ENCODE measurements around the gene EMX1.

- TF ChIP-seq CTCF (IDR thresholded peaks at IDR 0.05) (no peak), POLR2A (IDR thresholded peaks at IDR 0.05; ENCODE audit: low read depth) (no peak), POLR2AphosphoS5 (IDR thresholded peaks at IDR 0.05) (no peak), EP300 (IDR thresholded peaks at IDR 0.05) (no peak)
These were observed 15.5 kb downstream of the EMX1 start for GRCh38 chr2:72932805-72933204.

Measured in esophagus muscularis mucosa (tissue), 4 donors.